Gastrocnemius medialis (tissue), 4 donors: ENCODE measurements around the gene AGXT.

ENCODE experiments used
- CTCF ChIP-seq, 5 experiments: fragments of 450-650 bp in 3 of 5; fragments of 200-600 bp in 2 of 5; sonication (generic) in 2 of 5; IDR thresholded peaks in 4 of 5; conservative IDR thresholded peaks in 1 of 5; 1 replicate in 4 of 5; 2 replicates in 1 of 5; pipeline ENCODE4 v1.5.1; 2016 to 2019; ENCODE audit warnings: antibody characterized with exemption in 5 of 5, mild to moderate bottlenecking in 3 of 5, moderate library complexity in 3 of 5
- POLR2A ChIP-seq, 2 donors: fragments of 450-650 bp; IDR thresholded peaks; one replicate each; pipeline ENCODE4 v1.6.1; 2017; ENCODE audit warnings: antibody characterized with exemption in 2 of 2, mild to moderate bottlenecking in 2 of 2, moderate library complexity in 2 of 2

- no peak for TF ChIP-seq CTCF (IDR thresholded peaks at IDR 0.05 in 4 of 5, conservative IDR thresholded peaks at IDR 0.05 in 1 of 5)
- TF ChIP-seq POLR2A (IDR thresholded peaks at IDR 0.05): no peak
Measured at GRCh38 chr2:240888890-240889573, 20.4 kb downstream of the AGXT start.
